ENCODE data around the gene RPL35.

GRCh38 chr9:124869986-124870560 is 8.3 kb upstream of the RPL35 start:
- no peak for TF ChIP-seq CTCF (conservative IDR thresholded peaks at IDR 0.05 in 1 of 2, IDR thresholded peaks at IDR 0.05 in 1 of 2; ENCODE audit: low read depth in 1 of 2, low read length in 2 of 2)
- TF ChIP-seq EZH2 (IDR thresholded peaks at IDR 0.05; ENCODE audit: low read length, missing control alignments): no peak
